Measurements from ENCODE around the gene CFAP61. TPM values are rescaled to one million over a fixed set of nuclear protein-coding genes. Genes with fewer than 3 reads are reported as not detected.

CFAP61 gene
- total and polyA plus RNA-seq, 3 experiments from 2014 or later, result not detected

DNA sequence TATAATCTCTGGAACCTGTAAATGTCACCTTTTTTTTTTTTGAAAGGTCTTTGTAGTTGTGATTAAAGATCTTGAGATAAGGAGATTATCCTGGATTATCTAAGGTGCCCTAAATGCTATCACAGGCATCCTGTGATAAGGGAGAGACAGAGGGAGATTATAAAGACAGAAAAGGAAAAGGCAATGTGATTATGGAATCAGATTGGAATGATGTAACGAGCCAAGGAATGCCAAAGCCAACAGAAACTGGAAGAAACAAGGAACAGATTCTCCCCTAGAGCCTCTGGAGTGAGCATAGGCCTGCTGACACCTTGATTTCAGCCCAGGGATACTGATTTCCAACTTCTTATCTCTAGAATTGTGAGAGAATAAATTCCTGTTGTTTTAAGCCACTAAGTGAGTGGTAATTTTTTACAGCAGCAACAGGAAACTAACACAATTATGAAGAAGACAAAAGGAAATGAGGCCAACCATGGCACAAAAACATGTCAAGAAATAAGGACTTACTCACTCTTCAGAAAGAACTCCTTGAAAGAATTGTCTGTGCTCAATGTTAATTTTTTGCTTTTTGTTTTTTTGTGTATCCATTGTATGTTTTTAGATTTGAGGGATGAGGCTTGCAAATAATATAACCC lies 82.7 kb downstream of the CFAP61 start:
- no peak for DNase-seq
- peaks cover 0 to 23% (median 0%) of the 10 kb centered on the region in 3 donors for H3K36me3 Mint-ChIP-seq
- Histone ChIP-seq H3K27me3 (ENCODE audit: insufficient read depth, low read length, poor library complexity, severe bottlenecking) (no peaks in the 10 kb centered on the region), H3K36me3 (ENCODE audit: insufficient read depth, low read length) (no peaks in the 10 kb centered on the region), H3K4me1 (ENCODE audit: insufficient read depth, low read length) (no peaks in the 10 kb centered on the region), H3K9me3 (ENCODE audit: low read length) (no peaks in the 10 kb centered on the region), H3K27ac (ENCODE audit: low read depth, low read length) (no peak overlapping the region), H3K4me3 (ENCODE audit: low read length) (no peak overlapping the region)
- CTCF ChIA-PET, result no interaction called here
- H3K9me3 Mint-ChIP-seq, result peaks cover 6 to 27% (median 22%) of the 10 kb centered on the region in 5 donors
- POLR2A ChIA-PET, result no interaction called here
- H3K27me3 Mint-ChIP-seq, result peaks cover 6 to 18% of the 10 kb centered on the region in 2 donors
- no peak overlapping the region for H3K4me3 Mint-ChIP-seq
- no peaks in the 10 kb centered on the region for H3K4me1 Mint-ChIP-seq
- H3K27ac Mint-ChIP-seq, result no peak overlapping the region

DNA sequence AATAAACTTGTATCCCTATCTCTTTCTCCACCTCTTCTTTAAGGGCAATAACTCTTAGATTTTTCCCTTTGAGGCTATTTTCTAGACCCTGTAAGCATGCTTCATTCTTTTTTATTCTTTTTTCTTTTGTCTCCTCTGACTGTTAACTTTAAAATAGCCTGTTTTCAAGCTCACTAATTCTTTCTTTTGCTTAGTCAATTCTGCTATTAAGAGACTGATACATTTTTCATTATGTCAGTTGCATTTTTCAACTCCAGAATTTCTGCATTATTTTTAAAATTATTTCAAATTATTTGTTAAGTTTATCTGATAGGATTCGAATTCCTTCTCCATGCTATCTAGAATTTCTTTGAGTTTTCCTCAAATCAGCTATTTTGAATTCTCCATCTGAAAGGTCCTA lies 84.0 kb downstream of the CFAP61 start:
- ChIA-PET CTCF (no interaction called here), POLR2A (no interaction called here)
- DNase-seq, result no peak
- Histone ChIP-seq H3K27ac (ENCODE audit: low read depth, low read length) (no peak overlapping the region), H3K9me3 (ENCODE audit: low read length) (no peaks in the 10 kb centered on the region), H3K36me3 (ENCODE audit: insufficient read depth, low read length) (no peaks in the 10 kb centered on the region), H3K27me3 (ENCODE audit: insufficient read depth, low read length, poor library complexity, severe bottlenecking) (no peaks in the 10 kb centered on the region), H3K4me3 (ENCODE audit: low read length) (no peak overlapping the region), H3K4me1 (ENCODE audit: insufficient read depth, low read length) (no peaks in the 10 kb centered on the region)
- Mint-ChIP-seq H3K36me3 (peaks cover 0 to 19% (median 0%) of the 10 kb centered on the region in 3 donors), H3K27me3 (peaks cover 6 to 8% of the 10 kb centered on the region in 2 donors), H3K9me3 (peaks cover 6 to 18% (median 14%) of the 10 kb centered on the region in 5 donors), H3K27ac (no peak overlapping the region), H3K4me3 (no peak overlapping the region), H3K4me1 (no peaks in the 10 kb centered on the region)

DNA sequence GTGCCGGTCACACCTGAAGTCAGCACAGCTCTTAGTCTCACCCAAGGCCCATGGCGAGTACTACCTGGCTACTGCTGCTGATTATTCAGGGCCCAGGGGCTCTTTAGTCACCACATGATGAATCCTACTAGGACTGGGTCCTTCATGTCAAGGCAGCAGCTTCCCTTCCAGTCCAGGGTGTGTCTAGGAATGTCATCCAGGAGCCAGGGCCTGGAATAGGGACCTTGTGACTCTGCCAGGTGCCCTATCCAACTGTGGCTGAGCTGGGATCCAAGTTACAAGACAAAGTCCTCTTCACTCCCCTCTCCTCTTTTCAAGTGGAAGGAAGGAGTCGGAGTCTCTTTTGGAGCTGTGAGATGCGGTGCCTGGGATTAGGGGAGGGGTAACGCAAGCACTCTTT lies 85.5 kb downstream of the CFAP61 start:
- Mint-ChIP-seq H3K4me1 (no peaks in the 10 kb centered on the region), H3K4me3 (no peak overlapping the region), H3K27me3 (peaks cover 6 to 7% of the 10 kb centered on the region in 2 donors), H3K36me3 (peaks cover 0 to 16% (median 0%) of the 10 kb centered on the region in 3 donors), H3K9me3 (peaks cover 6 to 14% (median 13%) of the 10 kb centered on the region in 5 donors), H3K27ac (no peak overlapping the region)
- no peak for DNase-seq
- Histone ChIP-seq H3K27me3 (ENCODE audit: insufficient read depth, low read length, poor library complexity, severe bottlenecking) (no peaks in the 10 kb centered on the region), H3K4me1 (ENCODE audit: insufficient read depth, low read length) (no peaks in the 10 kb centered on the region), H3K36me3 (ENCODE audit: insufficient read depth, low read length) (no peaks in the 10 kb centered on the region), H3K4me3 (ENCODE audit: low read length) (no peak overlapping the region), H3K27ac (ENCODE audit: low read depth, low read length) (no peak overlapping the region), H3K9me3 (ENCODE audit: low read length) (no peaks in the 10 kb centered on the region)
- ChIA-PET CTCF (no interaction called here), POLR2A (no interaction called here)

DNA sequence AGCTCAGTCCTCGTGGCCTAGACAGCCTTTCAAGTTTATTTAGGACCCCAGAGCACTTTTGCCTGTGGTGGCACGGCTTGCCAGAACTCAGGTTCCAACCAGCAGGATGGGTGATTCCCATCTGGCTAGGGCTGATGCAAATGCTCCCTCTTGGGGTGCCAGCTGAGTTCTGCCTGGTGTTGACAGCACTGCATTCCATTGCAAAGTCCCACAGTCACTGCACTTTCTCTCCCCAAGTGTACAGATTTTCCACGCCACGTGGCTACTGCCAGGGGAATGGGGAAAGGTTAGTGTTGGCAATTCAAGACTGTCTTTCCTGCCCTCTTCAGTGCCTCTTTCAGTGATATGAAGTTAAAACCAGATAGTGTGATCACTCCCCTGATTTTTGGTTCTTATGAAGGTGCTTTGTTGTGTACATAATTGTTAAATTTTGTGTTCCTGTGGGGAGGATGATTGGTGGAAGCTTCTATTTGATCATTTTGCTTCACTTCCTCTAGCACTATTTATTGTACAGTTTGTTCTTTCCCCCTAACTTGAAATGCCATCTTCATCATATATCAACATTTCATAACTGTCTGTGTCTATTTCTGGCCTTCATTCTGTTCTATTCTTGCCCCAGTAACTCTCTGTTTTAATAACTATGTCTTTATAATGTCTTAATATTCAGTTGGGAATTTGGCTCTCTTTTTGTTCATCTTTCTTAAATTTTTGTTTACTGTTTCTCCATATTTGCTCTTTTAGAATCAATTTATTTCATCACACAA lies 86.2 kb downstream of the CFAP61 start:
- Mint-ChIP-seq H3K4me1 (no peaks in the 10 kb centered on the region), H3K27ac (peak overlapping the region in 1 of 8 donors; percentile 52), H3K27me3 (peaks cover 6 to 7% of the 10 kb centered on the region in 2 donors), H3K4me3 (no peak overlapping the region), H3K9me3 (peaks cover 6 to 14% (median 11%) of the 10 kb centered on the region in 5 donors), H3K36me3 (peaks cover 0 to 10% (median 0%) of the 10 kb centered on the region in 3 donors)
- no peaks in the 10 kb centered on the region for H3K4me1 ChIP-seq (ENCODE audit: insufficient read depth, low read length)
- ChIA-PET CTCF (no interaction called here), POLR2A (no interaction called here)
- H3K27me3 ChIP-seq (ENCODE audit: insufficient read depth, low read length, poor library complexity, severe bottlenecking), result no peaks in the 10 kb centered on the region
- H3K9me3 ChIP-seq (ENCODE audit: low read length), result no peaks in the 10 kb centered on the region
- H3K27ac ChIP-seq (ENCODE audit: low read depth, low read length), result no peak overlapping the region
- DNase-seq, result no peak
- no peaks in the 10 kb centered on the region for H3K36me3 ChIP-seq (ENCODE audit: insufficient read depth, low read length)
- H3K4me3 ChIP-seq (ENCODE audit: low read length), result no peak overlapping the region

DNA sequence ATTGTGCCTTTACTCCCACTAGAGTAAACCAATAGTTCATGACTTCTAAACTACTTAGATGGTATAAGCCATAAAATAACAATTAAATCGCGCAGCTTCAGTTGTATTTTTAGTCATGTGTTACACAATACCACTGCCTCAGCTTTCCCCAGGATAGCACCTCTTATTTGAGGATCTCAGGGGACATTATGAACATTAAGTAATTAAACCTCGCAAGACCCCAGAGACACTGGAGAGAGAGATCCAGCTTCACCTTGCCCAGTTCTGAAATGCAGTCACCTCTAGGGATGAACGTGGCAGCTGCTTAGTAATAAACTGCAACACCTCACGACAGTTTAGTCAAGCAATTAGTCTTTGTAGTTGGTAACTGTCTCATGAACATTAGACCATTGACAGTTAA lies 87.1 kb downstream of the CFAP61 start:
- Histone ChIP-seq H3K4me3 (ENCODE audit: low read length) (no peak overlapping the region), H3K27ac (ENCODE audit: low read depth, low read length) (no peak overlapping the region), H3K9me3 (ENCODE audit: low read length) (no peaks in the 10 kb centered on the region), H3K27me3 (ENCODE audit: insufficient read depth, low read length, poor library complexity, severe bottlenecking) (no peaks in the 10 kb centered on the region), H3K36me3 (ENCODE audit: insufficient read depth, low read length) (no peaks in the 10 kb centered on the region), H3K4me1 (ENCODE audit: insufficient read depth, low read length) (no peaks in the 10 kb centered on the region)
- no peak for DNase-seq
- Mint-ChIP-seq H3K36me3 (peaks cover 0 to 17% (median 0%) of the 10 kb centered on the region in 3 donors), H3K4me1 (no peaks in the 10 kb centered on the region), H3K27ac (no peak overlapping the region), H3K27me3 (peaks cover 6 to 7% of the 10 kb centered on the region in 2 donors), H3K4me3 (no peak overlapping the region), H3K9me3 (peaks cover 11 to 15% (median 13%) of the 10 kb centered on the region in 5 donors)
- ChIA-PET POLR2A (no interaction called here), CTCF (no interaction called here)

DNA sequence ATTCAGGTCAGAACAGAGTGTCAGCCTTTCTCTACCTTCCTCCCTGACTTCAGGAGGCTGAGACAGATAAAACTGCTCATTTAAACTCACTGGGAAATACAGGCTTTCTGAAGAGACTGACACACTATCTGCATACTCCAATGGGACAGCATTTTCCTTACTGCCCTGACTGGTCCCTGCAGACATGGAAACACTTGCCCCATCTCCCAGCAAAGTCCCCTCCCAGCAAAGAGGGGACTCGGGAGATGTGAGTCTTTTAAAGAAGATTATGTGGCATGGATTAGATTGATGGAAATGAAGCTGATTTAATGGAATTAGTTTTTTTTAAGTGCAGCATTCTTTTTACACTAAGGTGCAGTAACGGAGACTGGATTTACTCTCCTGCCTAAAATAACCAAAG lies 90.8 kb downstream of the CFAP61 start:
- peaks cover 6 to 7% of the 10 kb centered on the region in 2 donors for H3K27me3 Mint-ChIP-seq
- H3K27ac Mint-ChIP-seq, result no peak overlapping the region
- Histone ChIP-seq H3K27ac (ENCODE audit: low read depth, low read length) (no peak overlapping the region), H3K4me1 (ENCODE audit: insufficient read depth, low read length) (no peaks in the 10 kb centered on the region), H3K36me3 (ENCODE audit: insufficient read depth, low read length) (no peaks in the 10 kb centered on the region), H3K9me3 (ENCODE audit: low read length) (no peaks in the 10 kb centered on the region), H3K4me3 (ENCODE audit: low read length) (no peak overlapping the region), H3K27me3 (ENCODE audit: insufficient read depth, low read length, poor library complexity, severe bottlenecking) (no peaks in the 10 kb centered on the region)
- H3K4me1 Mint-ChIP-seq, result no peaks in the 10 kb centered on the region
- CTCF ChIA-PET, result no interaction called here
- DNase-seq, result no peak
- H3K4me3 Mint-ChIP-seq, result no peak overlapping the region
- peaks cover 0 to 22% (median 16%) of the 10 kb centered on the region in 5 donors for H3K9me3 Mint-ChIP-seq
- peaks cover 0 to 19% (median 0%) of the 10 kb centered on the region in 3 donors for H3K36me3 Mint-ChIP-seq
- POLR2A ChIA-PET, result no interaction called here

DNA sequence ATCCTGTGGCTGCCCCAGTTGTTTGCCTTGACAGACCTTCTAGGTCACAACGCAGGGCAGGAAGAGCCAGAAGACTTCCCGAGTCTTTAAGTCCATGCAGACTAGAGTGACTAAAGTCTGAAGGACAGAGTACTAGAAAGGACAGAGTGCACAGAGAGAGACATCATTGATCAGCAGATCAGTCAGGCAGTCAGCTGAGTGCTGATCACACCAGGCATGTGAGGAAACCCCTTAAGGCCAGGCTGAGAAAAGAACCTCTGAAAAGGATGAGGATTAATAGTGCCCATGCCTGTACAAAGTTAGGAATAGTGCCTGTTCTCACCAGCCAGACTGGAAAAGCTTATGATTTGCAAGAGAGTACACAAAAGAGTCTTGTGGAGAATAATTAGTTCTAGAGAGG lies 91.3 kb downstream of the CFAP61 start:
- peaks cover 0 to 22% (median 14%) of the 10 kb centered on the region in 5 donors for H3K9me3 Mint-ChIP-seq

DNA sequence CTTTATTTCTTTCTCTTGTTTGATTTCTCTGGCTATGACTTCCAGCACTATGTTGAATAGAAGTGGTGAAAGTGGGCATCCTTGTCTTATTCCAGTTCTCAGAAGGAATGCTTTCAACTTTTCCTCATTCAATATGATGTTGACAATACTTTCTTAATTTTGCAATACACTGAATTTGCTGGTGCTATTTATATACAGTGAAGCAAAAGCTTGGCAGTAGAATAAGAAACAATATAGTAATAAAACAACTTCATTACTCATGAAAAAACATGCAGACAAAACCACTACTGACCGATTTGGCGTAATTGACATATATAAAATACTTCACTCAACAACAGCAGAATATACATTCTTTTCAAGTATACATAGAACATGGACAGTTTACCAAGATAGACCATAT lies 96.4 kb downstream of the CFAP61 start:
- Histone ChIP-seq H3K27ac (ENCODE audit: low read depth, low read length) (no peak overlapping the region), H3K9me3 (ENCODE audit: low read length) (no peaks in the 10 kb centered on the region), H3K36me3 (ENCODE audit: insufficient read depth, low read length) (no peaks in the 10 kb centered on the region), H3K27me3 (ENCODE audit: insufficient read depth, low read length, poor library complexity, severe bottlenecking) (peaks cover 3% of the 10 kb centered on the region), H3K4me1 (ENCODE audit: insufficient read depth, low read length) (no peaks in the 10 kb centered on the region), H3K4me3 (ENCODE audit: low read length) (no peak overlapping the region)
- no peak for DNase-seq
- Mint-ChIP-seq H3K27ac (no peak overlapping the region), H3K27me3 (peaks cover 0 to 36% of the 10 kb centered on the region in 2 donors), H3K4me3 (no peak overlapping the region), H3K36me3 (peaks cover 0 to 19% (median 0%) of the 10 kb centered on the region in 3 donors), H3K4me1 (no peaks in the 10 kb centered on the region), H3K9me3 (peaks cover 9 to 38% (median 22%) of the 10 kb centered on the region in 5 donors)
- ChIA-PET CTCF (no interaction called here), POLR2A (no interaction called here)

More for the DNA sequence above, 91.3 kb downstream of the CFAP61 start:
- CTCF ChIA-PET, result no interaction called here
- H3K4me3 ChIP-seq (ENCODE audit: low read length), result no peak overlapping the region
- H3K27me3 Mint-ChIP-seq, result peaks cover 7 to 10% of the 10 kb centered on the region in 2 donors
- H3K4me1 Mint-ChIP-seq, result no peaks in the 10 kb centered on the region
- no peaks in the 10 kb centered on the region for H3K9me3 ChIP-seq (ENCODE audit: low read length)
- H3K27ac ChIP-seq (ENCODE audit: low read depth, low read length), result no peak overlapping the region
- H3K27me3 ChIP-seq (ENCODE audit: insufficient read depth, low read length, poor library complexity, severe bottlenecking), result no peaks in the 10 kb centered on the region
- POLR2A ChIA-PET, result no interaction called here
- H3K27ac Mint-ChIP-seq, result no peak overlapping the region
- DNase-seq, result no peak
- H3K4me3 Mint-ChIP-seq, result no peak overlapping the region
- H3K4me1 ChIP-seq (ENCODE audit: insufficient read depth, low read length), result no peaks in the 10 kb centered on the region
- H3K36me3 Mint-ChIP-seq, result peaks cover 0 to 17% (median 0%) of the 10 kb centered on the region in 3 donors
- no peaks in the 10 kb centered on the region for H3K36me3 ChIP-seq (ENCODE audit: insufficient read depth, low read length)
